ENCODE measurements around the gene C2orf78.

DNA sequence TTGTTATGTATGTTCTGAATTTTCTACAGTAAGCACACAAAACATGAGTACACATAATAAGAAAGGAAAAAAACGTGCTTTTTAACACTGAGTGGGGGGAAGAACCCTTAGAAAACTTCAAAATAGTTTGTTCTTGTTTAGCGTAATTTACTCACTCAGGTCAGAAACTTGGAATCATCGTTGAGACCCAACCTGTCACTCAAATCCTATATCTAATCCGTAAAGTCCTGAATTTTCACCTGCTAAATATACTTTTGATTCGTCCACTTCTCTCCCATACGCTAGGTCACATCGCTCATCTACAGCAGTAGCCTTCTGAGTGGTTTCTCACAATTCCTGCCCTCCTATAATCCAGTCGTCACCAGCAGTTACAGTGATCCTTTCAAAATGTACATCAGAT is 47.6 kb upstream of the C2orf78 start:
- TF ChIP-seq POLR2A (IDR thresholded peaks at IDR 0.05; ENCODE audit: low read length) = no peak
- TF ChIP-seq GATA1 (IDR thresholded peaks at IDR 0.05; ENCODE audit: low read depth, low read length) = no peak

Measured in erythroblast (primary cell).